Measurements from ENCODE around the gene EREG. TPM values are rescaled to one million over a fixed set of nuclear protein-coding genes. Genes with fewer than 3 reads are reported as not detected.

The EREG gene
- total and polyA plus RNA-seq, 9 of the 15 experiments (the other 6 are each of a cell fraction or from before 2014, with no cell fraction given): 0.97 to 7.3 (median 2.5) TPM

- Histone ChIP-seq H4K20me1 (replicated peaks; ENCODE audit: control insufficient read depth, insufficient read depth, low read length) (no peaks in the 10 kb centered on the region), H3K9me1 (ENCODE audit: control insufficient read depth, insufficient read depth, low read length) (no peaks in the 10 kb centered on the region), H3K36me3 (ENCODE audit: control insufficient read depth, insufficient read depth, low read length) (no peaks in the 10 kb centered on the region), H3K4me1 (replicated peaks in 1 of 2; ENCODE audit: control insufficient read depth in 2 of 2, insufficient read depth in 2 of 2, low read length in 2 of 2) (peaks cover 0 to 3% of the 10 kb centered on the region in 2 experiments; a peak in 1 of 5 replicates), H3K9me3 (replicated peaks; ENCODE audit: control insufficient read depth, insufficient read depth, low read depth, low read length) (no peaks in the 10 kb centered on the region), H3K79me2 (ENCODE audit: control insufficient read depth, insufficient read depth, low read length) (no peaks in the 10 kb centered on the region), H3K9ac (ENCODE audit: insufficient read depth in 1 of 2, low read depth in 2 of 2, low read length in 2 of 2) (no peak overlapping the region), H3K27me3 (ENCODE audit: control insufficient read depth in 2 of 2, insufficient read depth in 2 of 2, low read length in 2 of 2) (no peaks in the 10 kb centered on the region), H3K4me2 (ENCODE audit: insufficient read depth, low read length) (no peak overlapping the region), H3K27ac (ENCODE audit: extremely low read depth, low read depth, low read length) (no peak overlapping the region), H2AFZ (ENCODE audit: low read depth, low read length) (no peak overlapping the region), H3K4me3 (no peak overlapping the region)
- TF ChIP-seq HNRNPLL (IDR thresholded peaks at IDR 0.05; ENCODE audit: low read depth, low read length, poor library complexity, severe bottlenecking) (no peak), SIN3A (IDR thresholded peaks at IDR 0.05; ENCODE audit: borderline replicate concordance in 2 of 2, control insufficient read depth in 1 of 2, low read depth in 2 of 2, low read length in 2 of 2) (no peak), ZSCAN32 (CRISPR knock-in tag; IDR thresholded peaks at IDR 0.05) (no peak), CBX5 (IDR thresholded peaks at IDR 0.05; ENCODE audit: borderline replicate concordance, low read depth) (no peak), FOXK1 (CRISPR knock-in tag; IDR thresholded peaks at IDR 0.05; ENCODE audit: borderline replicate concordance) (no peak), POLR2B (IDR thresholded peaks at IDR 0.05; ENCODE audit: low read depth, partially characterized antibody) (no peak), CUX1 (CRISPR knock-in tag; IDR thresholded peaks at IDR 0.05) (no peak), ZNF133 (CRISPR knock-in tag; IDR thresholded peaks at IDR 0.05) (no peak), PRDM10 (IDR thresholded peaks at IDR 0.05; ENCODE audit: partially characterized antibody) (no peak), MTA2 (IDR thresholded peaks at IDR 0.05; ENCODE audit: low read depth) (no peak), KAT7 (CRISPR knock-in tag; IDR thresholded peaks at IDR 0.05; ENCODE audit: borderline replicate concordance) (no peak)
- intact Hi-C loops (cut with micrococcal nuclease): no loop called here
- ATAC-seq: no peak
- DNase-seq (ENCODE audit: extremely low read depth in 1 of 4, low spot score in 3 of 4): no peak
- in situ Hi-C loops (cut with MboI): no loop called here
- POLR2A ChIA-PET: no interaction called here
- BruUV-seq (replicated peaks): no TSS peak
- CTCF ChIA-PET (ENCODE audit: low intra/inter-chr PET ratio): no interaction called here
- no peak for FAIRE-seq
- WGBS (ENCODE audit: insufficient coverage, low coverage, missing lambda C conversion rate): 80% methylated on average over 3 of the region's 3 CpGs
Measured at GRCh38 chr4:74415602-74416300, 50.8 kb downstream of the EREG start.

Data from K562 (cell line).